Lower leg skin (tissue), 4 donors: ENCODE data around the gene TMEM233. TPM values are rescaled to one million over a fixed set of nuclear protein-coding genes. Genes with fewer than 3 reads are reported as not detected.

Experiments used
- DNase-seq, 2 donors: peaks; one replicate each; pipeline ENCODE4 v3.0.0-alpha.2; 2019; ENCODE audit warnings: low spot score in 2 of 2
- H3K4me3 ChIP-seq: fragments of 200-600 bp; sonication (generic); 2 replicates; pipeline ENCODE4 v1.5.1; 2017; ENCODE audit warnings: mild to moderate bottlenecking, low read depth; ENCODE audit not compliant: poor library complexity, severe bottlenecking
- POLR2A ChIP-seq, 2 donors: fragments of 450-650 bp; IDR thresholded peaks; one replicate each; pipeline ENCODE4 v1.6.1; 2016 to 2017; ENCODE audit warnings: antibody characterized with exemption in 2 of 2, mild to moderate bottlenecking in 1 of 2, moderate library complexity in 1 of 2
- WGBS, 2 donors: methylation state at CpG; one replicate each; pipeline ENCODE4 v1.1.5; 2018; 5-methylcytosine and 5-hydroxymethylcytosine counted together
- intact Hi-C: fragments of 100-400 bp; cut with DNase I; formaldehyde crosslinking; loops from one replicate; pipeline ENCODE4 v1.15.0; 2023; ENCODE audit warnings: low total_unique reads
- total RNA-seq, 4 donors: library from RNA; depleted of rRNA; stranded (reverse); fragments of >200 nt; gene quantifications; one replicate each; pipeline ENCODE4 v1.1.0, GENCODE V29; 2016
- TF ChIP-seq, protein P1 (sequence below), 3 donors: fragments of 450-650 bp; IDR thresholded peaks; one replicate each; pipeline ENCODE4 v1.5.1; 2016; ENCODE audit warnings: antibody characterized with exemption in 3 of 3, mild to moderate bottlenecking in 3 of 3, moderate library complexity in 2 of 3

Gene TMEM233
- total RNA-seq, 4 donors from 2014 or later: 0.06 TPM; not detected in 3

DNA sequence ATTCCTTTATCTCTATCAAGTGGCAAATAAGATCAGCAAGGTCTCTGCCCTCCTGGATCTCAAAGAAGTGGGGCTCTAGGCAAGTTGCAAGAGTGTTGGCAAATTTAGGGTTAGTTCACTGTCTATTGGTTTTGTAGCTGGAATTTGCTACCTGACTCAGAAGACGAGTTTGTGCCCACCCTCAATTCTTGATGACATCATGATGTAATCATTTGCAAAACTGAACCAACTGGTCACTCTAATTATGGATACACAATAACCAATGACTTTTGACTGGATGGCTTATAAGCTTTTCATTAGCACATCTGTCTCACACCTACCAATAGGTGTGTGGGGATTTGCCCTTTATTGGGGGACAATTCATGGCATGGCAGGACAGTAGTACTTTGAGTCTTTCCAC is 4.6 kb downstream of the TMEM233 start:
- intact Hi-C loops: no loop called here
- WGBS, 2 donors: 57 to 77% methylated on average over 1 of the region's 1 CpG
- no peak for TF ChIP-seq POLR2A (IDR thresholded peaks at IDR 0.05)
- TF ChIP-seq, protein P1, sequence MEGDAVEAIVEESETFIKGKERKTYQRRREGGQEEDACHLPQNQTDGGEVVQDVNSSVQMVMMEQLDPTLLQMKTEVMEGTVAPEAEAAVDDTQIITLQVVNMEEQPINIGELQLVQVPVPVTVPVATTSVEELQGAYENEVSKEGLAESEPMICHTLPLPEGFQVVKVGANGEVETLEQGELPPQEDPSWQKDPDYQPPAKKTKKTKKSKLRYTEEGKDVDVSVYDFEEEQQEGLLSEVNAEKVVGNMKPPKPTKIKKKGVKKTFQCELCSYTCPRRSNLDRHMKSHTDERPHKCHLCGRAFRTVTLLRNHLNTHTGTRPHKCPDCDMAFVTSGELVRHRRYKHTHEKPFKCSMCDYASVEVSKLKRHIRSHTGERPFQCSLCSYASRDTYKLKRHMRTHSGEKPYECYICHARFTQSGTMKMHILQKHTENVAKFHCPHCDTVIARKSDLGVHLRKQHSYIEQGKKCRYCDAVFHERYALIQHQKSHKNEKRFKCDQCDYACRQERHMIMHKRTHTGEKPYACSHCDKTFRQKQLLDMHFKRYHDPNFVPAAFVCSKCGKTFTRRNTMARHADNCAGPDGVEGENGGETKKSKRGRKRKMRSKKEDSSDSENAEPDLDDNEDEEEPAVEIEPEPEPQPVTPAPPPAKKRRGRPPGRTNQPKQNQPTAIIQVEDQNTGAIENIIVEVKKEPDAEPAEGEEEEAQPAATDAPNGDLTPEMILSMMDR (IDR thresholded peaks at IDR 0.05): no peak
- no peak overlapping the region for H3K4me3 ChIP-seq
- DNase-seq: no peak

DNA sequence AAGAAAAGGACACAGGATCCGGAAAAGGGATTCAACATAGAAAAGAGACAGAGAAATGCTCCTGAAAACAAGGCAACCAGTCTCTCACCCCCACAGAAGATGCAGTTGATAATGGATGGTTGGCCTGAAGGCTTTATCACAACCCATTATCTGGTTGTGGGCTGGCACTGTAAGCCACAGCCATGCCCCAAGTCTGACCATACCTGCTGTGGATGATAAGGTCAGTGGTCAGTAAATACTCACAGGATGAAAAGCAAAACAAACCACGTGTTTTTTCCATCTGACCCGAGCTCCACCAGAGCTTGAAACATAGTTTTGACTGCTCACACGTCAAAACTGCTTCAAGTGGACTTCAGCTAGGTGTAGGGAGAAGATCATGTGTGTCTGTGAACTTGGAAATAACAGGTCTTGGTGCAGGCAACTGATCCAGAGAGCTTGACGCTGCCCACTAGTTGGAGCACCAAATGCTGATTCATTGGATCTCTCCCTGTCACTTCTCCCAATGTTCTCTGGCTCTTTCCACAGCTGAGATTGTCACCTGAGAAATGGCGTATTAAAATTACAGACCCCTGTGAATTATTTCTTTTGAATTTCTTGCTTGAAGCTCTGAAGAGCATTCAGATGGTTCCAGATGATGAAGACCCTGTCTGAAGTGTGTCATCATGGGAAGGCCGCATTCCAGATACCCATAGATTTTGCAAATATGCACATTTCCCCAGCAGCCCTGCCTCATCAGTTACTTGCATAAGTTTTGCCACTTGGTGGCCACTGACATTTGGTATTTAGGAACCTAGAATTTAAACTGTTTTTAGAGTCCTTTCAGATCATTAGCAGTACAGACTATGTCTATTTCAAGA is 8.5 kb downstream of the TMEM233 start:
- TF ChIP-seq, protein P1 (IDR thresholded peaks at IDR 0.05): no peak
- TF ChIP-seq POLR2A (IDR thresholded peaks at IDR 0.05): no peak
- no peak overlapping the region for H3K4me3 ChIP-seq
- intact Hi-C loops: no loop called here
- 61 to 77% methylated on average over 7 of the region's 7 CpGs for WGBS, 2 donors
- DNase-seq: no peak

DNA sequence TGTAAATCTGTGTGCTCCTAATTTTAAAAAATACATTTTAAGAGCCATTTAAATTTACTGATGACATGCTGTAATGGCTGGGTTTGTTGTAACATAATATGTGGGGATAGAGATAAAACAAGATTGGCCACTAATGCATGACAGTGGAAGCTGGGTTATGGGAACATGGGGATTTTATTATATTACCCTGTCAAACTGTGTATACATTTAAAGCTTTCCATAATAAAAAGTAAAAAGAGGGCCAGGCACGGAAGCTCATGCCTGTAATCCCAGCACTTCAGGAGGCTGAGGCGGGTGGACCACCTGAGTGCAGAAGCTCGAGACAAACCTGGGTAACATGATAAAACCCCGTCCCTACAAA is 9.1 kb downstream of the TMEM233 start:
- intact Hi-C loops: no loop called here
- WGBS, 2 donors: 75 to 85% methylated on average over 4 of the region's 4 CpGs
- no peak for TF ChIP-seq POLR2A (IDR thresholded peaks at IDR 0.05)
- TF ChIP-seq, protein P1 (IDR thresholded peaks at IDR 0.05): no peak
- no peak for DNase-seq
- H3K4me3 ChIP-seq: no peak overlapping the region

DNA sequence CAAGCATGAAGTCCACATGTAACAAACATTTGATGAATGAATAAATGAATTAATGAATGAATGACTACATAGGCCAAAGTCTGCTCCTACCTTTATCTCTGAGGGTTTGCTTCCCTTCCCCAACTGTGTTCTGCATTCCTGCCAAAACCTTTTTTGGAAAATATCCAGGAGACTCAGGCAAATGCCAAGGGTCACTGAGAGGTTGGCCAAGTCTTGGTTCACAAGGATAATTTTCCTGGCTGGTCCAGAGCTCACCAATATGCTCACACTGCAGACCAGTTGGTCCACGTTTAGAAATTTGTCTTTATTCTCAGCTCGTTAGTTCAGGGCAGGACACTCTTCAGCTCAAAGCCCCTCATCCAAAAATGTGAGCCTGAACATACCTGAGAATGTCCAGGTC is 10.2 kb downstream of the TMEM233 start:
- TF ChIP-seq, protein P1 (IDR thresholded peaks at IDR 0.05): no peak
- no peak for TF ChIP-seq POLR2A (IDR thresholded peaks at IDR 0.05)
- DNase-seq: no peak
- 24 to 70% methylated on average over 2 of the region's 2 CpGs for WGBS, 2 donors
- intact Hi-C loops: no loop called here
- H3K4me3 ChIP-seq: no peak overlapping the region

DNA sequence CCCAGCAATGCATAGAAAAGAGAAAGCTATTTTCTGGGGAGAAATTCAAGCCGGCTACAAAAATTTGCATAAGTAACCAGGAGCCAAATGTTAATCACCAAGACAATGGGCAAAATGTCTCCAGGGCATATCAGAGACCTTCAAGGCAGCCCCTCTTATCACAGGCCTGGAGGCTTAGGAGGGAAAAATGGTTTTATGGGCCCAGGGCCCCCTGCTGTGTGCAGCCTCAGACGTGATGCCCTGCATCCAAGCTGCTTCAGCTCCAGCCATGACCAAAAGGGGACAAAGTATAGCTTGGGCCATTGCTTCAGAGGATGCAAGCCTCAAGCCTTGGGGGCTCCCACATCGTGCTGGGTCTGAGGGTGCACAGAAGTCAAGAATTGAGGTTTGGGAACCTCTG is 15.8 kb downstream of the TMEM233 start:
- 53 to 68% methylated on average over 3 of the region's 3 CpGs for whole genome bisulfite sequencing, 2 donors
- H3K4me3 ChIP-seq: no peak overlapping the region
- no peak for DNase-seq
- intact Hi-C loops: no loop called here
- TF ChIP-seq, protein P1 (IDR thresholded peaks at IDR 0.05): no peak
- no peak for TF ChIP-seq POLR2A (IDR thresholded peaks at IDR 0.05)
